T-helper 1 cell treated with Interleukin-12 subunit alpha and Interleukin-12 subunit beta and Interleukin-4 antibody, amounts not matched to agents 30 μg/mL and 1 μg/mL, for 36 hours (primary cell): ENCODE results near the gene ROM1.
"Not testable (repeated sequence)": the region's sequence is repeated elsewhere in the genome, so short reads cannot be mapped to it uniquely, and the experiment has no call there.

Experiments
- H3K27ac Mint-ChIP-seq: one replicate; pipeline ENCODE4 v1.8.0; 2021; ENCODE audit warnings: mild to moderate bottlenecking, mixed read lengths
- H3K27me3 Mint-ChIP-seq: one replicate; pipeline ENCODE4 v1.8.0; 2021; ENCODE audit warnings: low read depth, mixed read lengths
- H3K36me3 Mint-ChIP-seq: one replicate; pipeline ENCODE4 v1.8.0; 2021; ENCODE audit warnings: low read depth, mixed read lengths
- H3K4me1 Mint-ChIP-seq: one replicate; pipeline ENCODE4 v1.8.0; 2021; ENCODE audit warnings: low read depth, mixed read lengths
- H3K4me3 Mint-ChIP-seq: one replicate; pipeline ENCODE4 v1.8.0; 2021; ENCODE audit warnings: mild to moderate bottlenecking, moderate library complexity, mixed read lengths
- H3K9me3 Mint-ChIP-seq: one replicate; pipeline ENCODE4 v1.8.0; 2021; ENCODE audit warnings: mixed read lengths

The ROM1 gene

GRCh38 chr11:62612366-62613290 lies at the start of gene ROM1, which contains the start of gene EML3:
Gene ROM1 (plus strand): TSS chr11:62613257. CDS start chr11:62613282, 25 bp downstream.
Gene EML3 (minus strand): TSS chr11:62612775. CDS start chr11:62612457, 318 bp downstream.
- Mint-ChIP-seq H3K27me3 (no peaks in the 10 kb centered on the region), H3K27ac (peak within 1 kb of the TSS; percentile 91), H3K36me3 (peaks cover 26% of the 10 kb centered on the region), H3K4me1 (peaks cover 39% of the 10 kb centered on the region), H3K9me3 (no peaks in the 10 kb centered on the region), H3K4me3 (peak within 1 kb of the TSS; percentile 93)

DNA sequence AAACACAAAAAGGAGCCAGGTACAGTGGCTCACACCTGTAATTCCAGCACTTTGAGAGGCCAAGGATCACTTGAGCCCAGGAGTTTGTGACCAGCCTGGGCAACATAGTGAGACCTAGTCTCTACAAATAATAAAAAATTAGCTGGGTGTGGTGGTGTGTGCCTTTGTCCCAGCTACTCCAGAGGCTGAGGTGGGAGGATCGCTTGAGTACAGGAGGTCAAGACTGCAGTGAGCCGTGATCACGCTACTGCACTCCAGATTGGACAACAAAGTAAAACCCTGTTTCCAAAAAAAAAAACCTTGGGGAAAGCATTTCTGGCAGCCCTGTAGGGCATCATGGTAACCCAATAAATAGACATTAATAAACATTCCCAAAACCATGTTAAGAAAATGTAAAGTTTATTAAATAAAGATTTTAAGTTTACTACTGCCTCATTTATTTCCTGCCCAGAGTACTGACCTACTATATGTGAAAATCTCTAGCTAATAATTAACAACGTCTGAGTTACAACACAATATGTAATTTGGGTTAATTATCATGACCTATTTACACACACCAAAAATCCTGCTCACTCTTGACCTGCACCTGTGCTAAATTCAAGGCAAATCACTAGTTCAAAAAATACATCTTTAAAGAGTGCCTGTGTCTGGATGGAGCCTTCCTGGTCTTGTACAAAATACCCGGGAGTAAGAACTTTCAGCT lies 47.8 kb upstream of the ROM1 start:
- H3K4me1 Mint-ChIP-seq, result peaks cover 40% of the 10 kb centered on the region
- peak overlapping the region; percentile 14 for H3K27ac Mint-ChIP-seq
- no peak overlapping the region for H3K4me3 Mint-ChIP-seq
- no peaks in the 10 kb centered on the region for H3K27me3 Mint-ChIP-seq
- no peaks in the 10 kb centered on the region for H3K9me3 Mint-ChIP-seq
- H3K36me3 Mint-ChIP-seq, result peaks cover 55% of the 10 kb centered on the region

- H3K4me1 Mint-ChIP-seq, result peaks cover 36% of the 10 kb centered on the region
- no peaks in the 10 kb centered on the region for H3K27me3 Mint-ChIP-seq
- no peak overlapping the region for H3K27ac Mint-ChIP-seq
- no peak overlapping the region for H3K4me3 Mint-ChIP-seq
- peaks cover 55% of the 10 kb centered on the region for H3K36me3 Mint-ChIP-seq
- no peaks in the 10 kb centered on the region for H3K9me3 Mint-ChIP-seq
Observed at GRCh38 chr11:62566247-62566646, 46.8 kb upstream of the ROM1 start.

- H3K4me1 Mint-ChIP-seq, result peaks cover 39% of the 10 kb centered on the region
- H3K4me3 Mint-ChIP-seq, result no peak overlapping the region
- peak overlapping the region; percentile 19 for H3K27ac Mint-ChIP-seq
- H3K27me3 Mint-ChIP-seq, result no peaks in the 10 kb centered on the region
- no peaks in the 10 kb centered on the region for H3K9me3 Mint-ChIP-seq
- H3K36me3 Mint-ChIP-seq, result peaks cover 58% of the 10 kb centered on the region
Observed at GRCh38 chr11:62567018-62567633, 45.9 kb upstream of the ROM1 start.

DNA sequence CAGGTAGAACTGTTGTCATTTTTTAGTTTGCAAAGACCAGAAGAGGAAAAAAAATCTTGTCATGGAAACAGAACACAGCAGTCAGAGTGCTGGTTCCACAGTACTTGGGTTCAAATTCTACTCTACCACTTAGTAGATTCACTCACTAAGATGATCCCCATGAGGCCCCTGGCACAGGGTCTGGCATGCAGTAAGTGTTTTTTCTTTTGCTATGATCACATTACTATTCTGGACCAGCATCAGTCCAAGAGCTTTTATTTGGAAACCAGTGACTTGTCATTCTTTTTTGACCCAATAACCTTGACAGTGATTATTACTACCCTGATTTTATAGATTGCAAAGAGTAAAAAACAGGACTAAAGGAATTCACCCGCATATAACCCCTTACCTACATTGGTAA lies 43.4 kb upstream of the ROM1 start:
- Mint-ChIP-seq H3K4me3 (no peak overlapping the region), H3K27me3 (no peaks in the 10 kb centered on the region), H3K27ac (no peak overlapping the region), H3K4me1 (peaks cover 46% of the 10 kb centered on the region), H3K9me3 (no peaks in the 10 kb centered on the region), H3K36me3 (peaks cover 60% of the 10 kb centered on the region)

DNA sequence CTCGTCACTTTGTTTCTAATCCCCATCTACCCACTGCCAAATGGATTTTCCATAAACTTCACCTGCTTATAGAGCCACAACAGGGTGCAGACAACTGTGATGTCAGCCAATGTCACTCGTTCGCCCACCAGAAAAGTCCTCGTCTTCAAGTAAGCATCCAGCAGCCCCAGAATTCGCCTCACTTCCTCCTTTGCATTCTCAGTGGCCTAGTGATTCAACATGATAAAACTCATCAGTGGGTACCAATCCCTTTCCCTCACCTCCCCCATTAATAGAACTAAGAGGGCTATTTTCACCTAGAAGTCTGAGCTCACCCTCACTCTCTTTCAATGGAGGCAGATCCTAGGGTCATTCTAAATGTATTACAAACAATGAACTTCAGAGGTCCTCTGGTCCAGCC lies 42.2 kb upstream of the ROM1 start:
- peaks cover 52% of the 10 kb centered on the region for H3K4me1 Mint-ChIP-seq
- H3K4me3 Mint-ChIP-seq, result peak overlapping the region; percentile 52
- H3K27me3 Mint-ChIP-seq, H3K9me3 Mint-ChIP-seq: not testable (repeated sequence)
- peak overlapping the region; percentile 32 for H3K27ac Mint-ChIP-seq
- H3K36me3 Mint-ChIP-seq, result peaks cover 54% of the 10 kb centered on the region

DNA sequence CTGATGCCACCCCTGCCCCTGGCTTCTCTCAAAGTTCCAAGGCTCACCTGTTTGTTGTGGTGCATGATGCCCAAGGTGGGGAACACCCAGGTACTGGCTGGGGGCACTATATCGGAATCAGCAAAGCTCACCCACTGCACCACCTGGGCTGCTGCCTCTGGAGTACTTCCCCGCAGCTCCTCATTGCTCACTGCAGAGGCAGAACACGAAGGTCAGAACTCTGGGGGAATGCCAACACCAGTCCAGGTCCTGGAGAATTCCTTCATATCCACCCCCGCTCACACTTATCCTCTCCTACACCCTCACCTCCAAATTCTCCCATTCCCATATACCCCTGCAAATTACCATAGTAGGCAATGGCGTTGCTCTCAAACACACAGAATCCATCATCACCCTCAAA lies 41.6 kb upstream of the ROM1 start:
- H3K36me3 Mint-ChIP-seq, result peaks cover 53% of the 10 kb centered on the region
- not testable (repeated sequence) for H3K9me3 Mint-ChIP-seq, H3K27me3 Mint-ChIP-seq
- H3K4me3 Mint-ChIP-seq, result peak overlapping the region; percentile 100
- peaks cover 51% of the 10 kb centered on the region for H3K4me1 Mint-ChIP-seq
- peak overlapping the region; percentile 27 for H3K27ac Mint-ChIP-seq

- peaks cover 44% of the 10 kb centered on the region for H3K4me1 Mint-ChIP-seq
- peaks cover 50% of the 10 kb centered on the region for H3K36me3 Mint-ChIP-seq
Observed at GRCh38 chr11:62572431-62572830, 40.6 kb upstream of the ROM1 start.

GRCh38 chr11:62573006-62573591 lies 40.0 kb upstream of the ROM1 start:
- H3K36me3 Mint-ChIP-seq, result peaks cover 50% of the 10 kb centered on the region
- peak overlapping the region; percentile 92 for H3K27ac Mint-ChIP-seq
- no peaks in the 10 kb centered on the region for H3K27me3 Mint-ChIP-seq
- H3K9me3 Mint-ChIP-seq, result no peaks in the 10 kb centered on the region
- H3K4me3 Mint-ChIP-seq, result peak overlapping the region; percentile 100
- peaks cover 44% of the 10 kb centered on the region for H3K4me1 Mint-ChIP-seq

More at GRCh38 chr11:62572431-62572830, 40.6 kb upstream of the ROM1 start:
- no peaks in the 10 kb centered on the region for H3K9me3 Mint-ChIP-seq
- peak overlapping the region; percentile 92 for H3K27ac Mint-ChIP-seq
- H3K4me3 Mint-ChIP-seq, result peak overlapping the region; percentile 100
- H3K27me3 Mint-ChIP-seq, result no peaks in the 10 kb centered on the region

GRCh38 chr11:62573592-62574362 lies 39.3 kb upstream of the ROM1 start, which contains the start of gene EEF1G:
Gene EEF1G (minus strand): TSS chr11:62573891. CDS start chr11:62573842, 49 bp downstream.
- peak within 1 kb of the TSS; percentile 100 for H3K4me3 Mint-ChIP-seq
- H3K27ac Mint-ChIP-seq, result peak within 1 kb of the TSS; percentile 92
- H3K4me1 Mint-ChIP-seq, result peaks cover 44% of the 10 kb centered on the region
- H3K36me3 Mint-ChIP-seq, result peaks cover 48% of the 10 kb centered on the region
- no peaks in the 10 kb centered on the region for H3K27me3 Mint-ChIP-seq
- no peaks in the 10 kb centered on the region for H3K9me3 Mint-ChIP-seq

DNA sequence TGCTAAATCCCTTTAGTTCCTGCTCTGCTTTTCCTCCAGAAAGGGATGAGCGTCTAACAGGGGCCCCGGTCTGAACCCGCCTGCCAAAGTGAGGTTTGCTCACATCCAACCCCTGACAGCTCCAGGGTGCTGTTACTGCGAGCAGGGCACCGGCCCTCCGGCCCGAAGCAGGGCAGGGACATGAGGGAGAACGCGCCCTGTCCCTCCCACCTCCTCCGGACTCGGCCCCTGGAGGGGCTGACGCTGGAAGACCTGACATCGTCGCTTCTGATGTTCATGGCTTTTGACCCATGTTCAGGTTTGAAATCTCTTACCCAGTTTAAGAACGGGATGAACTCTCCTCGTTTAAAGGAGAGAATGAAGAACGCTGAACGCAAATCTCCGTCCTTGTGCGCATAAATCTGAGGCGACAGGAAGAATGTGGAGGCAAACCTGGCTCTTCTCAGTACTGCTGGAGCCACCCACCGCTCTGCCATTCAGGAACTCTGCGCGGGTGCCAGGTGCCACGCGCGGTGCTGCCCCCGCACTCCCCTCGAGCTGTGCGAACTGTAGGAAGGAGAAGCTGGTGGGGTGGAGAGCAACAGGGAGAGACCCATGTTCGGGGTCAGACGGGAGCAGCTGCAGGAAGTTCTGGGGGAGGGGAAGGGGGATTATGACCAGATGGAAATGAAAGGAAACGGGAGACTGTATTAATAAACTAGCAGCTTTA lies 38.5 kb upstream of the ROM1 start:
- Mint-ChIP-seq H3K36me3 (peaks cover 45% of the 10 kb centered on the region), H3K4me1 (peaks cover 43% of the 10 kb centered on the region)

GRCh38 chr11:62575156-62575555 lies 37.9 kb upstream of the ROM1 start:
- Mint-ChIP-seq H3K27ac (peak overlapping the region; percentile 92), H3K4me3 (peak overlapping the region; percentile 100), H3K9me3 (no peaks in the 10 kb centered on the region), H3K27me3 (no peaks in the 10 kb centered on the region), H3K4me1 (peaks cover 39% of the 10 kb centered on the region), H3K36me3 (peaks cover 40% of the 10 kb centered on the region)

More for the DNA sequence above, 38.5 kb upstream of the ROM1 start:
- Mint-ChIP-seq H3K9me3 (no peaks in the 10 kb centered on the region), H3K27ac (peak overlapping the region; percentile 92), H3K4me3 (peak overlapping the region; percentile 100), H3K27me3 (no peaks in the 10 kb centered on the region)

DNA sequence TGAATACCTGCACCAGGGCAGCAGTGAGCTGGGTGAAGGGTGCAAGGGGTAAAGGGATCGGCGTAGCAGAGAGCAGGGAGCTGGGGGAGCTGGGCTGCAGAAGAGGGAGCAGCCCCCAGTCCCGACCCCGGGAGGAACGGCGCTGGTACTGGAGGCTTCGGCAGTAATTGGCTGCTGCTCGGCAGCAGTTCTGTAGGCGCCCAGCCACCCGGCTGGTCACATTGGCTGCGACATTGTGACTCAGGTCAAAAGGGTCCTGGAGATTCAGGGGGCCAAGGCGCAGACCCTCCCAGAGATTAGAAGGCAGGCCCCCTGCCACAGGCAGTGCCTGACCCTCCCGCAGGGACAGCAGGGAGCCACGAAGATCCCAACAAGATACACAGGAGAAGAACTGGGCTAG lies 37.2 kb upstream of the ROM1 start:
- Mint-ChIP-seq H3K4me3 (peak overlapping the region; percentile 100), H3K4me1 (peaks cover 35% of the 10 kb centered on the region), H3K27ac (peak overlapping the region; percentile 56), H3K9me3 (no peaks in the 10 kb centered on the region), H3K27me3 (no peaks in the 10 kb centered on the region), H3K36me3 (peaks cover 38% of the 10 kb centered on the region)
